IMR-90 (cell line): ENCODE data around the gene SNX25. TPM values are rescaled to one million over a fixed set of nuclear protein-coding genes. Genes with fewer than 3 reads are reported as not detected.

ENCODE experiments used
- ATAC-seq: fragments of 200-7000 bp; cut with Tn5 transposase; 2 replicates; pipeline ENCODE4 v1.9.1; 2020; ENCODE audit warnings: low read depth, mild to moderate bottlenecking, moderate library complexity
- BruUV-seq: library from RNA; stranded (reverse); fragments of 400-500 nt; replicated peaks from 2 replicates; lab custom pipeline; 2021; lab: Mats Ljungman, UMichigan
- CTCF ChIA-PET: fragments of 300-600 bp; formaldehyde crosslinking; extraction: SDS; loops from one replicate; lab custom pipeline; 2021; ENCODE audit warnings: antibody characterized with exemption; lab: Yijun Ruan, JAX
- POLR2A ChIA-PET: fragments of 300-600 bp; sonication (Branson Sonifier 250); formaldehyde crosslinking; loops from one replicate; lab custom pipeline; 2022; ENCODE audit warnings: antibody characterized with exemption; ENCODE audit not compliant: unreplicated experiment; lab: Charles Lee
- DNase-seq: peaks from one replicate; pipeline ENCODE4 v3.0.0; 2013
- H2AFZ ChIP-seq: replicated peaks from 2 replicates; pipeline ENCODE3; 2013; ENCODE audit warnings: low read length, mild to moderate bottlenecking; ENCODE audit not compliant: poor library complexity
- H2AK5ac ChIP-seq: 2 replicates; pipeline ENCODE4 v1.6.1; 2013; ENCODE audit warnings: low read depth, low read length, inconsistent platforms
- H2AK9ac ChIP-seq: replicated peaks from 2 replicates; pipeline ENCODE3; 2013; ENCODE audit warnings: mild to moderate bottlenecking, low read depth, low read length, moderate library complexity; ENCODE audit not compliant: poor library complexity
- H2BK120ac ChIP-seq: 2 replicates; pipeline ENCODE4 v1.6.1; 2013; ENCODE audit warnings: low read depth, low read length, inconsistent platforms
- H2BK15ac ChIP-seq: 3 replicates; pipeline ENCODE4 v1.6.1; 2013; ENCODE audit warnings: low read depth, low read length, inconsistent platforms
- H2BK20ac ChIP-seq: 2 replicates; pipeline ENCODE4 v1.6.1; 2013; ENCODE audit warnings: low read depth, mild to moderate bottlenecking, inconsistent platforms, low read length, moderate library complexity
- H2BK5ac ChIP-seq: 2 replicates; pipeline ENCODE4 v1.6.1; 2013; ENCODE audit warnings: mild to moderate bottlenecking, low read depth, low read length, inconsistent platforms; ENCODE audit not compliant: poor library complexity, severe bottlenecking
- H3K14ac ChIP-seq: replicated peaks from 2 replicates; pipeline ENCODE4 v1.6.1; 2013; ENCODE audit warnings: low read depth, low read length, inconsistent platforms
- H3K18ac ChIP-seq: 2 replicates; pipeline ENCODE4 v1.6.1; 2013; ENCODE audit warnings: low read depth, low read length, control low read depth
- H3K23ac ChIP-seq: 2 replicates; pipeline ENCODE4 v1.6.1; 2013; ENCODE audit warnings: low read depth, low read length, inconsistent platforms
- H3K27ac ChIP-seq: 2 replicates; pipeline ENCODE4 v1.5.1; 2013; ENCODE audit warnings: mild to moderate bottlenecking, control low read depth, low read length; ENCODE audit not compliant: insufficient read depth
- H3K27me3 ChIP-seq: 2 replicates; pipeline ENCODE4 v1.6.1; 2013; ENCODE audit warnings: low read length; ENCODE audit not compliant: control insufficient read depth, insufficient read depth
- H3K36me3 ChIP-seq: 2 replicates; pipeline ENCODE4 v1.6.1; 2013; ENCODE audit warnings: low read length, mixed read lengths; ENCODE audit not compliant: control insufficient read depth, insufficient read depth
- H3K4ac ChIP-seq: 2 replicates; pipeline ENCODE4 v1.6.1; 2013; ENCODE audit warnings: low read depth, low read length, inconsistent platforms
- H3K4me1 ChIP-seq: 2 replicates; pipeline ENCODE4 v1.6.1; 2013; ENCODE audit warnings: low read length, mixed read lengths; ENCODE audit not compliant: control insufficient read depth, insufficient read depth
- H3K4me2 ChIP-seq: 2 replicates; pipeline ENCODE4 v1.6.1; 2013; ENCODE audit warnings: low read depth, mild to moderate bottlenecking, control low read depth, low read length, moderate library complexity
- H3K4me3 ChIP-seq: 2 replicates; pipeline ENCODE4 v1.5.1; 2013; ENCODE audit warnings: low read depth, mild to moderate bottlenecking, control low read depth, low read length, moderate library complexity; ENCODE audit not compliant: insufficient read depth
- H3K56ac ChIP-seq: 2 replicates; pipeline ENCODE4 v1.6.1; 2013; ENCODE audit warnings: low read length, inconsistent platforms; ENCODE audit not compliant: insufficient read depth; ENCODE audit errors: extremely low read depth
- H3K79me1 ChIP-seq, 2 experiments: 2 replicates each; pipeline ENCODE4 v1.6.1; 2013; ENCODE audit warnings: low read length in 2 of 2, inconsistent platforms in 1 of 2, low read depth in 1 of 2
- H3K9ac ChIP-seq: 2 replicates; pipeline ENCODE4 v1.6.1; 2013; ENCODE audit warnings: low read depth, low read length, control low read depth
- H3K9me1 ChIP-seq: 2 replicates; pipeline ENCODE4 v1.6.1; 2013; ENCODE audit warnings: low read length, inconsistent platforms; ENCODE audit not compliant: insufficient read depth
- H3K9me3 ChIP-seq: 2 replicates; pipeline ENCODE4 v1.6.1; 2013; ENCODE audit warnings: low read length; ENCODE audit not compliant: control insufficient read depth, insufficient read depth
- H4K20me1 ChIP-seq: 2 replicates; pipeline ENCODE4 v1.6.1; 2013; ENCODE audit warnings: low read length, inconsistent platforms; ENCODE audit not compliant: insufficient read depth
- H4K5ac ChIP-seq: 2 replicates; pipeline ENCODE4 v1.6.1; 2013; ENCODE audit warnings: mild to moderate bottlenecking, low read depth, low read length, control low read depth
- H4K8ac ChIP-seq, 2 experiments: 2 replicates each; pipeline ENCODE4 v1.6.1; 2013; ENCODE audit warnings: low read depth in 2 of 2, low read length in 2 of 2, control low read depth in 1 of 2, inconsistent platforms in 1 of 2
- H4K91ac ChIP-seq: 2 replicates; pipeline ENCODE4 v1.6.1; 2013; ENCODE audit warnings: low read depth, low read length, inconsistent platforms; ENCODE audit not compliant: insufficient read depth
- CHD1 ChIP-seq: IDR thresholded peaks from 2 replicates; pipeline ENCODE4 v1.6.1; 2012; ENCODE audit warnings: low read depth, low read length, improper control_type of control experiment
- MAFK ChIP-seq: IDR thresholded peaks from 2 replicates; pipeline ENCODE4 v1.6.1; 2012; ENCODE audit warnings: low read depth, low read length, improper control_type of control experiment
- MAZ ChIP-seq: IDR thresholded peaks from 2 replicates; pipeline ENCODE4 v1.6.1; 2012; ENCODE audit warnings: low read depth, mild to moderate bottlenecking, low read length, improper control_type of control experiment, moderate library complexity, borderline replicate concordance
- MXI1 ChIP-seq: IDR thresholded peaks from 2 replicates; pipeline ENCODE4 v1.6.1; 2012; ENCODE audit warnings: low read depth, mild to moderate bottlenecking, low read length, moderate library complexity, borderline replicate concordance
- POLR2A ChIP-seq: IDR thresholded peaks from 2 replicates; pipeline ENCODE4 v1.6.1; 2012; ENCODE audit warnings: mild to moderate bottlenecking, low read depth, low read length
- SMC3 ChIP-seq: fragments of 150-350 bp; IDR thresholded peaks from 2 replicates; pipeline ENCODE4 v1.6.1; 2016; ENCODE audit warnings: low read depth, mild to moderate bottlenecking, antibody characterized with exemption, low read length, moderate library complexity
- WGBS, 2 experiments: methylation state at CpG; one replicate each; pipeline versions ENCODE4 v1.1.5 to v1.1.7; 2013; ENCODE audit warnings: missing lambda C conversion rate in 2 of 2; ENCODE audit not compliant: insufficient read length in 1 of 2; ENCODE audit errors: extremely low coverage in 2 of 2; 5-methylcytosine and 5-hydroxymethylcytosine counted together
- dilution Hi-C: fragments of 300-500 bp; cut with HindIII; formaldehyde crosslinking; loops from one replicate; pipeline ENCODE4 v1.14.3; 2018; ENCODE audit warnings: low sequenced_read_pairs; ENCODE audit not compliant: unreplicated experiment
- in situ Hi-C: fragments of 300-500 bp; cut with MboI; formaldehyde crosslinking; loops from 3 replicates; pipeline ENCODE4 v1.14.3; 2019; ENCODE audit warnings: low sequenced_read_pairs, inconsistent platforms, mixed read lengths
- intact Hi-C: fragments of 100-400 bp; cut with micrococcal nuclease; formaldehyde crosslinking; loops from 2 replicates; pipeline ENCODE4 v1.10.0; 2022
- polyA plus RNA-seq, 3 experiments: library from polyadenylated mRNA; depleted of rRNA; stranded (reverse); fragments of >200 nt; gene quantifications; 2 replicates each; pipeline ENCODE4 v1.2.3, GENCODE V29; 2012; ENCODE audit warnings: low replicate concordance in 1 of 3
- total RNA-seq: library from RNA; depleted of rRNA; stranded (reverse); fragments of >200 nt; gene quantifications from 2 replicates; pipeline ENCODE4 v1.2.3, GENCODE V29; 2012
- TF ChIP-seq, protein P1 (sequence below): fragments of 150-350 bp; IDR thresholded peaks from 2 replicates; pipeline ENCODE4 v1.6.1; 2016; ENCODE audit warnings: low read depth, mild to moderate bottlenecking, low read length, moderate library complexity, borderline replicate concordance
- TF ChIP-seq, protein P2 (sequence below): conservative IDR thresholded peaks from 2 replicates; pipeline ENCODE4 v1.5.1; 2012; ENCODE audit warnings: mild to moderate bottlenecking, low read depth, low read length, improper control_type of control experiment
- TF ChIP-seq, protein P3 (sequence below): fragments of 150-350 bp; IDR thresholded peaks from 2 replicates; pipeline ENCODE4 v1.6.1; 2017; ENCODE audit warnings: mild to moderate bottlenecking, antibody characterized with exemption, low read length, low read depth

Gene SNX25
- total and polyA plus RNA-seq, 2 of the 4 experiments (the other 2 are of a cell fraction), result 11.4 to 28.3 TPM

- H3K79me1 ChIP-seq, result peaks cover 0 to 4% of the 10 kb centered on the region in 2 experiments; a peak in 3 of 4 replicates
- DNase-seq, result no peak
- H3K27me3 ChIP-seq, result no peaks in the 10 kb centered on the region
- no peak overlapping the region for H2AFZ ChIP-seq
- dilution Hi-C loops (no loop called here), in situ Hi-C loops (no loop called here), intact Hi-C loops (no loop called here)
- POLR2A ChIA-PET, result no interaction called here
- 0 out of 2 replicates have a peak, but pooled peaks cover 3% of the 10 kb centered on the region for H4K20me1 ChIP-seq
- H3K56ac ChIP-seq, result no peak overlapping the region
- no peak overlapping the region for H3K4me3 ChIP-seq
- WGBS, 2 experiments, result no CpG with 5 or more reads among the region's 2 CpGs
- H3K9me3 ChIP-seq, result no peaks in the 10 kb centered on the region
- no peak overlapping the region for H3K4me2 ChIP-seq
- H3K9ac ChIP-seq, result no peak overlapping the region
- no peak overlapping the region for H2BK20ac ChIP-seq
- no peak overlapping the region for H3K23ac ChIP-seq
- peaks cover 11% of the 10 kb centered on the region for H3K36me3 ChIP-seq
- H4K5ac ChIP-seq, result no peak overlapping the region
- H2BK15ac ChIP-seq, result no peak overlapping the region
- no peak overlapping the region for H2AK5ac ChIP-seq
- H3K18ac ChIP-seq, result no peak overlapping the region
- no peak overlapping the region for H3K14ac ChIP-seq
- H4K91ac ChIP-seq, result no peak overlapping the region
- H2BK120ac ChIP-seq, result no peak overlapping the region
- CTCF ChIA-PET, result interaction anchor here (0.6 kb wide), 1 partner anchor 10 kb away, joined by 5 read pairs; no protein-coding TSS in a partner anchor
- no peaks in the 10 kb centered on the region for H3K9me1 ChIP-seq
- H4K8ac ChIP-seq, result no peak overlapping the region
- H3K4ac ChIP-seq, result no peak overlapping the region
- no peak for TF ChIP-seq SMC3
- no peak for TF ChIP-seq MAZ
- TF ChIP-seq, protein P1, sequence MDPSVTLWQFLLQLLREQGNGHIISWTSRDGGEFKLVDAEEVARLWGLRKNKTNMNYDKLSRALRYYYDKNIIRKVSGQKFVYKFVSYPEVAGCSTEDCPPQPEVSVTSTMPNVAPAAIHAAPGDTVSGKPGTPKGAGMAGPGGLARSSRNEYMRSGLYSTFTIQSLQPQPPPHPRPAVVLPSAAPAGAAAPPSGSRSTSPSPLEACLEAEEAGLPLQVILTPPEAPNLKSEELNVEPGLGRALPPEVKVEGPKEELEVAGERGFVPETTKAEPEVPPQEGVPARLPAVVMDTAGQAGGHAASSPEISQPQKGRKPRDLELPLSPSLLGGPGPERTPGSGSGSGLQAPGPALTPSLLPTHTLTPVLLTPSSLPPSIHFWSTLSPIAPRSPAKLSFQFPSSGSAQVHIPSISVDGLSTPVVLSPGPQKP, result no peak
- TF ChIP-seq CHD1, result no peak
- TF ChIP-seq, protein P2, sequence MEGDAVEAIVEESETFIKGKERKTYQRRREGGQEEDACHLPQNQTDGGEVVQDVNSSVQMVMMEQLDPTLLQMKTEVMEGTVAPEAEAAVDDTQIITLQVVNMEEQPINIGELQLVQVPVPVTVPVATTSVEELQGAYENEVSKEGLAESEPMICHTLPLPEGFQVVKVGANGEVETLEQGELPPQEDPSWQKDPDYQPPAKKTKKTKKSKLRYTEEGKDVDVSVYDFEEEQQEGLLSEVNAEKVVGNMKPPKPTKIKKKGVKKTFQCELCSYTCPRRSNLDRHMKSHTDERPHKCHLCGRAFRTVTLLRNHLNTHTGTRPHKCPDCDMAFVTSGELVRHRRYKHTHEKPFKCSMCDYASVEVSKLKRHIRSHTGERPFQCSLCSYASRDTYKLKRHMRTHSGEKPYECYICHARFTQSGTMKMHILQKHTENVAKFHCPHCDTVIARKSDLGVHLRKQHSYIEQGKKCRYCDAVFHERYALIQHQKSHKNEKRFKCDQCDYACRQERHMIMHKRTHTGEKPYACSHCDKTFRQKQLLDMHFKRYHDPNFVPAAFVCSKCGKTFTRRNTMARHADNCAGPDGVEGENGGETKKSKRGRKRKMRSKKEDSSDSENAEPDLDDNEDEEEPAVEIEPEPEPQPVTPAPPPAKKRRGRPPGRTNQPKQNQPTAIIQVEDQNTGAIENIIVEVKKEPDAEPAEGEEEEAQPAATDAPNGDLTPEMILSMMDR, result no peak
- TF ChIP-seq, protein P3, sequence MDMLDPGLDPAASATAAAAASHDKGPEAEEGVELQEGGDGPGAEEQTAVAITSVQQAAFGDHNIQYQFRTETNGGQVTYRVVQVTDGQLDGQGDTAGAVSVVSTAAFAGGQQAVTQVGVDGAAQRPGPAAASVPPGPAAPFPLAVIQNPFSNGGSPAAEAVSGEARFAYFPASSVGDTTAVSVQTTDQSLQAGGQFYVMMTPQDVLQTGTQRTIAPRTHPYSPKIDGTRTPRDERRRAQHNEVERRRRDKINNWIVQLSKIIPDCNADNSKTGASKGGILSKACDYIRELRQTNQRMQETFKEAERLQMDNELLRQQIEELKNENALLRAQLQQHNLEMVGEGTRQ, result no peak
- TF ChIP-seq MXI1, result no peak
- TF ChIP-seq MAFK, result no peak
- no peak for TF ChIP-seq POLR2A
- no peak overlapping the region for H2BK5ac ChIP-seq
- H2AK9ac ChIP-seq, result no peak overlapping the region
- ATAC-seq, result no peak
- no TSS peak for BruUV-seq
- no peak overlapping the region for H3K27ac ChIP-seq
- peaks cover 2% of the 10 kb centered on the region; the same call in 1 of the 2 replicates for H3K4me1 ChIP-seq
Measured at GRCh38 chr4:185171373-185172071, 37.9 kb upstream of the SNX25 start.
